GM06990 (cell line): ENCODE measurements around the gene PKHD1.

Experiments
- DNase-seq: peaks from one replicate; pipeline ENCODE4 v3.0.0-alpha.2; 2011; ENCODE audit not compliant: insufficient read length; ENCODE audit errors: extremely low read depth
- H3K27me3 ChIP-seq: replicated peaks from 2 replicates; pipeline ENCODE4 v1.6.0; 2011; ENCODE audit warnings: low read length; ENCODE audit not compliant: control insufficient read depth, insufficient read depth
- H3K36me3 ChIP-seq: 2 replicates; pipeline ENCODE4 v1.5.1; 2011; ENCODE audit warnings: low read length; ENCODE audit not compliant: control insufficient read depth, insufficient read depth
- H3K4me3 ChIP-seq: replicated peaks from 2 replicates; pipeline ENCODE4 v1.5.1; 2011; ENCODE audit warnings: low read depth, mild to moderate bottlenecking, control low read depth, low read length
- CTCF ChIP-seq: IDR thresholded peaks from 2 replicates; pipeline ENCODE4 v1.5.1; 2011; ENCODE audit warnings: low read length, control low read depth, mild to moderate bottlenecking, inconsistent platforms; ENCODE audit not compliant: insufficient read depth, poor library complexity, severe bottlenecking

PKHD1 gene

GRCh38 chr6:51839726-51840374 is 247.6 kb downstream of the PKHD1 start:
- Histone ChIP-seq H3K4me3 (no peak overlapping the region), H3K36me3 (no peaks in the 10 kb centered on the region), H3K27me3 (no peaks in the 10 kb centered on the region)
- TF ChIP-seq CTCF = no peak
- DNase-seq = no peak

GRCh38 chr6:51830666-51831065 is 256.7 kb downstream of the PKHD1 start:
- Histone ChIP-seq H3K36me3 (no peaks in the 10 kb centered on the region), H3K27me3 (no peaks in the 10 kb centered on the region; the same call in 1 of the 2 replicates), H3K4me3 (no peak overlapping the region)
- DNase-seq = no peak
- no peak for TF ChIP-seq CTCF

GRCh38 chr6:51827580-51827979 is 259.8 kb downstream of the PKHD1 start:
- no peak for DNase-seq
- H3K27me3 ChIP-seq = no peaks in the 10 kb centered on the region; the same call in 1 of the 2 replicates
- H3K36me3 ChIP-seq = no peaks in the 10 kb centered on the region
- no peak for TF ChIP-seq CTCF
- H3K4me3 ChIP-seq = no peak overlapping the region

GRCh38 chr6:51824940-51825339 is 262.5 kb downstream of the PKHD1 start:
- Histone ChIP-seq H3K27me3 (no peaks in the 10 kb centered on the region), H3K36me3 (no peaks in the 10 kb centered on the region), H3K4me3 (no peak overlapping the region)
- no peak for TF ChIP-seq CTCF
- DNase-seq = no peak

- H3K27me3 ChIP-seq = no peaks in the 10 kb centered on the region
- no peak for TF ChIP-seq CTCF
- no peaks in the 10 kb centered on the region for H3K36me3 ChIP-seq
- no peak overlapping the region for H3K4me3 ChIP-seq
- DNase-seq = no peak
Measured at GRCh38 chr6:51820555-51820954, 266.9 kb downstream of the PKHD1 start.
